ENCODE data around the gene UBL7.

UBL7 gene

GRCh38 chr15:74421302-74422245 lies 39.4 kb downstream of the UBL7 start:
- no peak for DNase-seq

GRCh38 chr15:74420193-74420905 lies 40.6 kb downstream of the UBL7 start:
- DNase-seq: peak; percentile 99

- no peak for DNase-seq
These were observed 41.5 kb downstream of the UBL7 start for GRCh38 chr15:74419432-74419831.

- no peak for DNase-seq
These were observed 42.2 kb downstream of the UBL7 start for GRCh38 chr15:74418575-74419338.

- DNase-seq: no peak
These were observed 43.3 kb downstream of the UBL7 start for GRCh38 chr15:74417670-74418069.

- DNase-seq: no peak
These were observed 43.7 kb downstream of the UBL7 start for GRCh38 chr15:74417225-74417624.

- no peak for DNase-seq
These were observed 44.7 kb downstream of the UBL7 start for GRCh38 chr15:74415966-74416916.

GRCh38 chr15:74414603-74415338 lies 46.2 kb downstream of the UBL7 start:
- DNase-seq: no peak

GRCh38 chr15:74414081-74414580 lies 46.8 kb downstream of the UBL7 start:
- no peak for DNase-seq

- DNase-seq: no peak
These were observed 47.4 kb downstream of the UBL7 start for GRCh38 chr15:74413350-74414080.

GRCh38 chr15:74412159-74412558 lies 48.8 kb downstream of the UBL7 start:
- DNase-seq: no peak

- DNase-seq: no peak
These were observed 49.3 kb downstream of the UBL7 start for GRCh38 chr15:74411686-74412085.

- no peak for DNase-seq
These were observed 50.5 kb downstream of the UBL7 start for GRCh38 chr15:74410502-74410901.

- DNase-seq: no peak
These were observed 51.7 kb downstream of the UBL7 start for GRCh38 chr15:74409225-74409624.

- no peak for DNase-seq
These were observed 52.1 kb downstream of the UBL7 start for GRCh38 chr15:74408815-74409214.

- DNase-seq: no peak
These were observed 52.6 kb downstream of the UBL7 start for GRCh38 chr15:74408385-74408784.

GRCh38 chr15:74406992-74407705 lies 53.8 kb downstream of the UBL7 start:
- DNase-seq: no peak

GRCh38 chr15:74406517-74406916 lies 54.4 kb downstream of the UBL7 start:
- DNase-seq: no peak

- DNase-seq: no peak
These were observed 55.1 kb downstream of the UBL7 start for GRCh38 chr15:74405823-74406222.

All from RPMI8226 (cell line).